CMK (cell line): ENCODE measurements around the gene PDE6C.

Experiments used
- DNase-seq: peaks from one replicate; pipeline ENCODE4 v3.0.0-alpha.2; 2010; ENCODE audit warnings: low read depth

The PDE6C gene

DNA sequence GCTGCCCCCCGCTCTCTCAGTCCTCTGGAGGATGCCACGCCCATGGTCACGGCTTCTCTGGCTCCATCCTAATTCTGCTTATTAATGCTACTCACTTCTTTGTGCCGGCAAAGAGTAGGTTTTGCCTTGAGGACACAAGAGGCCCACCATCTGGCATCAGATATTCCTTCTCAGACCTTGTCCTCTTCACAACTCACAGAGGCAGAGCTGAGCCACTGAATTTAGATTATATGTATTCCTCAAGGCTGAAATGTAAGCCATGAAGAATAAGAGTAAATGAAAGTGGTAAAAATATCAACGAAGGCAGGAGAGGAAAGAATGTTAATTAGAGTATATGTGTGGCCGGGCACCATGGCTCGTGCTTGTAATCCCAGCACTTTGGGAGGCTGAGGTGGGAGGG is 17.8 kb upstream of the PDE6C start:
- DNase-seq = no peak

DNA sequence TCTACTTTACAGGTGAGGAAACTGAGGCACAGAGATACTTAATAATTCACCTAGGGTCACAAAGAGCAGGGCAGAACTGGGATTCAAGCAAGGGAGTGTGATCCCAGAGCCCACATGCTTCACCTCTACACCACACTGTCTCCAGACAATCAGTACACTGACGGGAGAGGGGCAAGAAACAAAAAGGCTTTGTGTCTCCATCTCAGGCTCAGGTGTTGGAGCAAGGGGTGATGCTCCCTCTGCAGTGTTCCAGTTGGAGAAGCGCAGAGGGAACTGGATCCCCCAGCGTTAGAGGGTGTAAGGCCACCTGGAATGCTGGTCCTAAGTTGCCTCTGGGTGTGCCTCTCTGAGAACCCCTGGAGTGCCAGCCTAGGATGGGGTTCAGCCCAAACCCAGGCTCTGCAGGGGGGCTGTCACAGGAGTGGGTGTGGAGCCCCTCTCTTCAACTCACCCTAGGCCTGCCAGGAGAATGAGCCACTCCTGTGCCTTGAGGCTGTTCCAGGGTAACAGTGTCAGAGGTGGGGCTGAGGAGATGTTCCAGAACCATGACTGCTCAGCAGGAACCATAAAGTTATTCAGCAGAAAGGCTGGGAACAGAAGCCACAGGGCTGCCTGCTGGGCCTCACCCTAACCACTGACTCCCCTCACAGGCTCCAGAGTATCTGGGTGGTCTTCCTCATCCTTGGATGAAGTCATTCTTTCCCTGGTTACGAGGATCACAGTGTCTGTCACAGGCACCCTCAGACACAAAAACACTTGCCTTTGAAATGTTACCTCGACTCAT is 16.8 kb upstream of the PDE6C start:
- no peak for DNase-seq

DNA sequence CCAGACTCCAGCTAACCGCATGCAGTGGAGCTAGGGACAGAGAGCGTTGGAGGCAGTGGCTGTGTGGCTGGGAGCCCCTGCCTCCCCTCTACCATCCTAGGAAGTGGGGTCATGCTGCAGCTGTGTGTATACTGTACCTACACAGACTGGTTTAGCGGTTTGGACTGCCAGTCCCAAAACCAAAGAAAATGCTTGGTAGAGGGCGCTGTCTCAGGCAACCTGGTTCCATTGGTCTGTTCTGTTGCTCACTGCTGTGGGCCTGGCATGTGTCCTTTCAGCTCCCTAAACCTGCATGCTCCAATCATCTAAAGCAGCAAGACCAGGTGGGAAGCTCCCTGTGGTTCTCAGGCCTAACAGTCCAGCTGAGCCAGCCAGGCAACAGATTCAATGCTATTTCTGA is 15.8 kb upstream of the PDE6C start:
- no peak for DNase-seq

DNA sequence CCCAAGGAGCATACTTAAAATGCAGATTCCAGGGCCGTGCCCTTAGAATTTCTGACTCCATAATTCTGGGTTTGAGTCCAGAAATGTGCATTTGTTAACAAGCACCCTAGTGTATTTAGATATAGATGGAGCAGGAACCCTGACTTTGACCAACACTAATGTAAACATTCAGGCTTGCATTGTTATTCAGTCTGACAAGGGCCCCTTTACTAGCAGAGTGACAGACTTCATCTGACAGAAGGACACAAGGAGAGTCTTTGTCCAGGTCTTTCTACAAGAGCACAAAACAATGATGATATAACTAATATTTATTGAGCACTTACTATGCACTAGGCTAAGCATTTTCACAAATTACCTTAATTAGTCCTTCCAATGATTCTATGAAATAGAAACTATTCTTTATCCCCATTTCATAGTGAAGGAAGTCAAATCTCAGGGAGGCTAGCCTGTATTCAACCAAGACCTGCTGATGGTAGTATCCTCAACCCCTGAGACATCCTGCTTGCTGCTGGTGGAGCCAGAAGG is 15.2 kb upstream of the PDE6C start:
- no peak for DNase-seq

DNA sequence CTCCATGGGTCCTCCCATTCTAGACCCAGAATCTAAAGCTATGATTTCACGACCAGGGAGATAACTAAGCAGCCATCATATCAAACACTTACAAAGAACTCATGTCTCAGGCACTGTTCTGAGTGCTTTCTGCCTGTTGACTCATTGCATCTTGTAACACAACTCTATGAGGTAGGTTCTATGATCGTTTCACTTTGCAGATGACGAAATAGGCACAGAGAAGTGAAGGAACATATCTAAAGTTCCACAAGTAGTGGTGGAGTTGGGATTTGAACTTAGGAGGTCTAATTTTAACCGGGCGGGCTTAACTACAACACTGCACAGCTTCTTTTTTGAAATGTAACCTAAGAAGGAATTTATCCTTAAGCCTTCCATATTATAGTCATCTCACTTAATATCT is 14.2 kb upstream of the PDE6C start:
- DNase-seq = no peak

DNA sequence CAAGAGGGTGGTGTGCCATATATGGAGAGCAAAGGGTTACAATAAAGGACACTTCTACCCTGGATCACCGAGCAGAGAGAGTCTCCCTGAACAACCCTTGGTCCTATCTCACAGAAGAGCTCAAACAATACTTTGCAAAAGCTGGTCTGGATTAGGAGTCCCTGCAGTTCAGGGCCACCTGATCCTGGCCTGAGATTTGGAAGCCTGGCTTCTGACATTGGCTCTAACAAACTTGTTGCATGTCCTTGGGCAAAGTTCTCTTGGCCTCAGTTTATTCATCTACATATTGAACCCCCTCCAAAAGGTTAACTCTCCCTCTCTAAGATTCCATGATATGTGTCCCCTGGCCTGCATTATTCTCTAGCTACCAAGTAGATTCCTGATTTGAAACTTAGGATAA is 13.0 kb upstream of the PDE6C start:
- DNase-seq = no peak

DNA sequence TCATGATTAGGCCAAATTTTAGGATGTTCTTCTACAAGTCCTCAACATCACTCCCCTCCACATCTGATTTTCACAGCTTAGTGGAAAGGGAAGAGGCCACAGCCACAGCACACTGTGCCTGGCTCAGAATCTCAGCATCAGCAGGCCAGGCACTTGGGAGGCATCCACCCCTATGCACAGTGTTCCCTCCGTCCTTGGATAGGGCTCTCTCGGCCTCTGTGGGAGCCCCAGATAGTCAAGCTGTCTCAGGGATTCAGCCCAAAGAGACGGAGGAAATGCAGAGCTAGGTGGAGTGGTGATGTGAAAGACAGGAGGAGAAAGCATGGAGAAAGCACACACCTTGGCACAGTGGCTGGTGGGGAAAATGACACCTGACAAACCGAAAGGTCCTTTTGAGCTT is 12.6 kb upstream of the PDE6C start:
- no peak for DNase-seq

DNA sequence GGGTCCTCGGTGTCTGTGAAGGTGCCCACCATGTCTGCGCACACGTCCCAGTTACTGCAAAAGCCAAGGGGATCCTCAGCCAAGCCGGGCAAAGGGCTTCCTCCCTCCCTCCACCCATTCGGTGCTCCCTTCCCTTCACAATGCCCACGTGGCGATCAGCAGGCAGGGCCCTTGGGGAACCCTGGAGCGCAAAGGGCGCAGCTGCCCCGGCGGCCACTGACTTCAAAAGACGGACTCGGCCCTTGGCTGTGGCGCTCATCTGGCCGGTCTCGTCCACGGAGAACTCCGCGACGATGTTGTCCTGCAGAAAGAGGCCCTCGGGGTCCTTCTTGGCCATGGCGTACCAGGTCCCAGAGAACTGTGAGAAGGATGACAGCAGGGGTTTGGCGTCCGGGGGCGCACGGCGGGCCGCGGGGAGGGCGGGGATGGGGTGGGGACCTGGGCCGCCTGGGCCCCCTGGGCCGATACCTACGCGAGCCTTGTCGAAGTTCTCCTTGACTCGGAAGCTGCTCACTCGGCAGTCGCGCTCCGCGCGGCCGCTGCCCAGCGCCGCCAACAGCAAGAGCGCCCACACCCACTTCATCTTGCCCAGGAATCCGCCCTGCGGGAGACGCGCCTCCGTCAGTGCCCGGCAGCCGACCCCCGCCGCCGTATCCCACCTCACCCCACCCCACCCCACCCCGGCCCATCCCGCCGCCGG is 11.7 kb upstream of the PDE6C start:
- DNase-seq = no peak

DNA sequence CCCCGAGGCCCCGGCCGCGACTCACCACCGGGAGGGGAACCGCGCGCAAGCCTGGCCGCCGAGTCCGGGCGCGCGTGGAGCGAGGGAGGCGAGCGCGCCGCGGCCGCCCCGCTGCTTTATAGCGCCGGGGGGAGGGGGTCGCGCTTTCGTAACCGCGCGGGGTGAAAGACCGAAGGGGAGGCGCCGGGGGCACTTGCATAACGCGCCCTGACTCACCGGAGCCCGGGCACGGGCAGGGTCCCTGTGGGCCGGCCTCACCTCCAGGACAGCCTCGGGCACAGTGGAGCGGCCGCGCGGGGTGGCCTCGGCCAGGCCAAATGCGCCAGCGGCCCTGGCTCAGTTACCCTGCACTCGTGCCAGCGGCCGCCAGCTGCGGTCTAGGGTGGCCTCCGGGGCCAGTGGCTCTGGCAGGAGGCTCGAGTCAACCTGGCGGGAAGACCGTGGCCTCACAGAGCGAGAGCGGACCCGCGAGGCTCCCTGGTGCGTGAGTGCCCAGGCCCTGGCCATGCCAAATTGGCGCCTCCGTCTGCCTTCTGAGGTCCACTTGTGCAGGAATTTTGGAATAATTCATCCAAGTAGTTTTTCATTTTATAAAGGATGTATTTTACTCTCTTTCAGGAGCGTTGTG is 11.1 kb upstream of the PDE6C start, which contains the start of gene RBP4:
TSS of gene RBP4 (minus strand) at position 90 of the 628 bp plus-strand sequence. CDS start 207 bp downstream, outside the sequence.
- no peak for DNase-seq

DNA sequence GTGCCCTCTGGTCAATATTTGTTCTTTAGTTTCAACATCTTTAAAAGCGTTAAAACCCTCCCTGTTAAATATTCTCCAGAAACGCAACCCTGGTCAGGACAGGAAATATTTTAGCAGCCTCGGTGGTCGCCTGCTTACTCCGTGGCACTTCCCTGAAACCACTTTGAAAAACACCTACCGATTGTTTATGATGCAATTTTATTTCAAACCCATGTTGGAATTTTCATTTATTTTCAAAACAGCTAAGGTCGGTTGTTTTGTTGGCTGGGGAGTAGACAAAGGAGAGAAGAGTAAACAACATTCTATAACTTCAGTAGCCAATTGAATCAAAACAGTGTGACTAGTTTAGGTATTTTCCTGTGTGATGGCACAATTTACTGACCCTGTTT is 10.6 kb upstream of the PDE6C start:
- no peak for DNase-seq

DNA sequence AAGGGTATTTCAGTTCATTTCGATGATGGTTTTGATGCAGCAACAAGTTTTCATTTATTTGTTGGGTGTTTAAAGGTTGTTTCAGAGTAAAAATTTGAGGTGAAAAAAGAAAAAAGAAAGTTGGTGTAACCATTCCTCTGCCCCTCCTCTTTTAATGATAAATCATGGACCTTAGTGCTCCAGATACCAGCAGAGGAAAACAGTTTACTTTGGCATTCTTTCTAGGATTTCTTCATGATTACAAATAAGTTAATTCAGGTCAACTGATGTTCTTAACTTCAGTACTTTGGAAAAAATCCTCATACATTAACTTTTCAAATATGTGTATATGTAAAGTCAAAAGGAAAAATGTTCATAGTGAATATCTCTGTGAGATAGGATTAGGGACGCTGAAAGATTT is 9.3 kb upstream of the PDE6C start:
- DNase-seq = no peak

DNA sequence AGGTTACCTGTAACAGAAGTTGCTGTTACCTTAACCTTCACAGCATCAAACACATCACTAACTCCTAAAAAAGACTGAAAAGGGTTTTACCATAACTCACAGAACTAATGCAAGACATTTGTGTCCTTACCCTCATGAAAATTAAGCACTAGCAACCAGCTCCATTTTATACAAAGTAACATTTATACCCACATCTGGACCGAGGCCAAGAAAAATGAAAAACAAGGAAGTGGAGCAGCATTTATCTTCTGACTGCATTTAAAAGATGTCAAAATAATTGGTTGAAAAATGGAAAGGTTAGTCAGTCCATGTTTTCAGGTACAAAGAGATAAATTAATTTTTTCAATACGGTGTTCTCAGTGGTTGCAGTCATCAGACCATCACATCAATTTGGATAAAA is 8.2 kb upstream of the PDE6C start:
- DNase-seq = no peak

DNA sequence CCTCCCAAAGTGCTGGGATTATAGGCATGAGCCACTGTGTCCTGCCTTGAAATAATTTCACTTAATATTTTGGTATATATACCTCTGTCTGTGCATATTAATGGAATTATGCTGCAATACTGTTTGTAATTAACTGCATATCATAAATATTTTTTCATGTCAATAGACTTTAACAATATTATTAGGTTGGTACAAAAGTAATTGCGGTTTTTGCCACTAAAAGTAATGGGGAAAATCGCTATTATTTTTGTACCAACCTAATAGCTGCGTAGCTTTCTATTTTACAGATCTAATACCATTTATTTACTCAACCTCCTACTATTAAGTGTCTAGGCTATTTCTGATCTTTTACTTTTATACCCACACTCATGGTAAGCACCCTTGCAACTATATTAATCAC is 3.9 kb upstream of the PDE6C start:
- DNase-seq = no peak

DNA sequence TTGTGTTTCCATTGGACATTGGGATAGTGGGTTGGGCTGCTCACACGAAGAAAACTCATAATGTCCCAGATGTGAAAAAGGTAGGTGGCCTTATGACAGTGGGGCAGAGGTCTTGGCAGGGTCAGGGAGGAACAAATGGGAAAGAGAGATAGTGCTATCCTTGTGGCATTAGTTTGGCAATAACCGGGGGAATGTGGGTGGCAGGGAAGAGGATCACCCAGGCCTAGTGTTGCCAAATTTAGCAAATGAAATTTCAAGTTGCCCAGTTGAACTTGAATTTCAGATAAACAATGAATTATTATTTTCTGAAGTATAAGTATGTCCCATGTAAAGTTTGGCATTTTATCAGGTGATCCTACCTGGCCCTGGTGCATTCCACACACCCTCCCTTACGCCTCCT is 789 bp downstream of the PDE6C start:
- DNase-seq = no peak

DNA sequence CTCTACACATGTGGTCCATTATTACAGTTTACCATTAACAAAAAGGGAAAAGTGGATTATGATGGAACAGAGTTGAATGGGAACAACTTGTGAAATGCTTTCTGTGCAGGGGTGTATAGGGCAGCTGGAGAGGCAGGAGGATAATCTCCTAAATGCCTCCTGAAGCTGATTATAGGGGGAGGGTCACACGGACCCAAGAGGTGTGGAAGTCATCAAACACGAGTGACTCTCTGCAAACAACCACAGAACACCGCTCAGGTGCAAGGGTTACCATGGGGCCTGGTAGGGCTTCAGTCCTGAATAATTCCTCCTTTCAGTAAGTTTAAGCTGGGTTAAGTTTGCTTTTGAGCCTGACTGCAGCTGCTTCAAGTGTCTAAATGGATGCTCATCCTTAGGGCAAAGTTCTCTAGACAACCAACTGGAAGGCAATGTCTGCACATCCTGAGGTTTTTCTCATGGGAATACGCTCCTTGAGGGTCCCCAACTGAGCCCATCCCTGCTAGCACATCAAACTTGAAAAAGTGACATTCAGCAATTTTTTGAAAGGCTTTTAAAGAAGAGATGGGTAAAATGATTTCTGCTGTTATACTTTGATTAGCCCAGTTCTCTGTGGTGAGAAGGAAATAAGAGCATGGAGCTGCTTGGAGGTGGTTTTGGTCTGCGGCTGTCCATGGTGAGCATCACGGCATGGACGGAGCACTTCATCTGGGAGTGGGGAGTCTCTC is 1.9 kb downstream of the PDE6C start:
- DNase-seq = no peak

DNA sequence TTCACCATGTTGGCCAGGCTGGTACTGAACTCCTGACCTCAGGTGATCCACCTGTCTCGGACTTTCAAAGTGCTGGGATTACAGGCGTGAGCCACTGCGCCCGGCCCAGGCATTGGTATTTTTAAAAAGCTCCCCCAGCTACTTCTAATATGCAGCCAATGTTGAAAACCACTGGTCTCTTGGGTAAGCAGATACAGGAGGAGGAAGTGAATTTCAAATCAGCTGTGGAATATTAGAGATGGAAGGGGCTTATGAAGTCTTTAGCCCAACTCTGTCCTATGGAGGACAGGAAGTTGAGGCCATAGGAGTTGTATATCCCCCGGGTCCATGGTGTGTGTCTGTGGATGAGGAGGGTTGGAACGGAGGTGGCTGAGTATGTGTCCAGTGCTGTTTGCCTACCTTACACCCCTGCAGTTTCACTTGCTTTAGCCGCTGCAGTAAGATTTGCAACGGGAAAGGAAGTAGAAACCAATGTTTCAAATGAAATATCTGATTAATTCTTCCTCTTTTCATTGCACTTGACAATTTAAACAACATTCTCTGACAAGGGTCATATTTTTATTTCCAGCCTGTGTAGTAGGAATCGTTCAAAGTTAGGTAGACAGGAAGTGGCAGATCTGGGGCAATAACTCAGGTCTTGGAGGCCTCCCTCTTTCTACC is 3.4 kb downstream of the PDE6C start:
- no peak for DNase-seq

DNA sequence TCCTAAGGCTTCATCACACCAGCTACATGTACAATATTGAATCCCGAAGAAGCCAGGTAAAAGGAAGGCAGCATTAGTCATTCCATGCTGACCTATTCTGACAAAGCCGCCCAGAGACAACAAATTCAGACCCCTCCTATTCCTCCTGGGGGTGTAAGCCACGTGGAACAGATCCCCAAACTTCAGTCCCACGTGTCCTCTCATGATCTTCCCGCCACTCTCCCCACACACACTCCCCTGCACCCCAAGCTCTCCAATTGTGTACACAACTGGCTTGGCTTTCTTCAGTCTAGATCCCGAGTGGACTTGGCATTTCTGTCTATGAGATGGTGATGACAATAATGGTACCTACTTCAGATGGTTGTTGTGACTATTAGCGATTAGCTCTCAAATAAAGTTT is 8.6 kb downstream of the PDE6C start:
- no peak for DNase-seq

DNA sequence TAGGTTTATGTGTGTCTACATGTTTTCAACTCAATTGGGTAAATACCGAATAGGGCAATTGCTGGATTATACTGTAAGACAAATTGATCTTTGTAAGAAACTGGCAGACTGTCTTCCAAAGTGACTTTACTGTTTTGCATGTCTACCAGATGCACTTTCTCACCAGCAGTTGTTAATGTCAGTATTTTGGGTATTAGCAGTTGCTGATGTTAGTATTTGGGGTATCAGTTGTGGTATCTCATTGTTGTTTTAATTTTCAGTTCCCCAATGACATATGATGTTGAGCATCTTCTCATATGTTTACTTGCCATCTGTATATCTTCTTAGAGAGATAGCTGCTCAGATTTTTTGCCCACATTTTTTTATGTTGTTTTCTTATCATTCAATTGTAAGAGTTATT is 10.6 kb downstream of the PDE6C start:
- DNase-seq = no peak

DNA sequence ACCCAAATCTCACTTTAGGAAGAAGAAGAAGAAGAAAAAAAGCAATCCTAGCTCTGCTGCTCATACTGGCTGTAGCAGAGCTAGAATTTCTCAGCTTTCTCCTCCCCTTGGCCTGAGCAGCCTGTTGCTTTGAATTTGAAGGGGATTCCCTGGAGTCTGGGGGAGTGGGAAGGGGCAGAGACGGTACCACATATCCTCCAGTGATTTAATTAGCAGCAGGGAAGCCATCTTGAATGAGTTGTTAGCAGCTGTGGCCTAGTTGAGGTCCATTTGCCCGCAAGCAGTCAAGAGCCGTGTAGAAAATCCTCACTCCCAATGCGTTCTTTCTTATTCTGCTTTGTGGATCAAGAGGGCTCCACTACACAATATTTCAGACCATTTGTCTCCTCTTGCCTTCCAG is 16.5 kb downstream of the PDE6C start:
- DNase-seq = no peak

DNA sequence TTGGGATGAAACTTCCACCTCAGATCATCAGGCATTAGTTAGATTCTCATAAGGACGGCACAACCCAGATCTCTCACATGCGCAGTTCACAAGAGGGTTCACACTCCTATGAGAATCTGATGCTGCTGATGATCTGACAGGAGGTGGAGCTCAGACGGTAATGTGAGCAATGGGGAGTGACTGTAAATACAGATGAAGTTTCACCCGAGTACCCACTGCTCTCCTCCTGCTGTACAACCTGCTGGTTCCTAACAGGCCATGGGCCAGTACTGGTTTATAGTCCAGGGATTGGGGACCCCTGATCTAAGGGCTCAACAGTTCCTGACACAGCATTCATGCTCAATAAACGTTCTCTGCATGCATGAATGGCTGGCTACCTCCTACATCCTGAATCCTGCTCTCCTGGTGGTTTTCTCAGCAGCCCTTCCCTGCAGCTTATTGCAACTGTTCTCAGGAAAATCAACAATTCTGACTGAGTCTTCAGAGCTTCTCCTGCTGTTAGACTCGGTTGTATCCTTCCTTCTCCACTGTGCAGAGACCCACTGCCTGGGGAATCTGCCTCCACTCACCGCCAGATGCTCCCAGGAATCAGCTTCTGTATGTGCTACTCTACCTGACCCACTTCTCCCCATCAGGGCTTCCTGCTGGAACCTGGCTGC is 17.4 kb downstream of the PDE6C start:
- DNase-seq = no peak
